ENCODE measurements around the gene PIK3C2B. TPM values are rescaled to one million over a fixed set of nuclear protein-coding genes. Genes with fewer than 3 reads are reported as not detected.
A peak's percentile ranks its signal among the peaks of the same experiment; 100 is the strongest.

The PIK3C2B gene
- total RNA-seq, 2 donors from 2014 or later = 20.9 to 24.1 TPM

DNA sequence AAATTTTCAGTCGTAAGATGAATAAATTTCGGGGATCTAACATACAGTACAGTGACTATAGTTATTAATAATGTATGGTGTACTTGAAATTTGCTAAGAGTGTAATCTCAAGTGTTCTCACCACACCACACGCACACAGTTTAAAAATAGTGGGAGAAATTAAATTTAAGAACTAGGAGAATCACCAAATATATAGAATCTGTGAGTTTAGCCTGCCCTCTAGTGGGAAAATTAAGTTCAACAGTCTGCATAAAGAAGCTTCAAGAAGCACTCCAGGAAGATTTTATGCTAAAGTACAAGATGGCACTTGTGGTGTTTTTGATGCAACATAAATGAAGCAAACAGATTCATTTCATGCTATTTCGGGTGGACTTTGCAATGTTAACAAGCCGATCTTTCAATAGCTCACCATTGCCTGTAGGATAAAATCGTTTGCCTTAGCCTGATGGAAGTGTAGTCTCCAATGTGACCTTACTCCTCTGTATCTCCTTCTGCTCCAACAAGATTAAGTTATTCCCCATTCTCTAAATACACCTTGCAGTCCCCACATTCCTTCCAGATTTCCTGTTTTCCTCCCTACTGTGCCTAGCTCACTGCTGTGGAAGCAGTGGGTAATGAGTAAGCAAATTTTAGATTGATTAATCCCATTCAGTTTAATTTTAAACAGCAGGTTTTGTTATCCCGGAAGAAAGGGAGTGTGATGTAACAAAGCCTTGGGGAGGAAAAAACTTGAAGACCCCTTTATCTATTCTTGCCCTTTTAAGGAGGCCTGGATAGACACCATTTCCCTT, 8.7 kb upstream of the PIK3C2B start:
- Histone ChIP-seq H3K4me3 (no peak overlapping the region), H3K9me3 (no peaks in the 10 kb centered on the region), H3K4me1 (replicated peaks) (peaks cover 2% of the 10 kb centered on the region), H3K36me3 (no peaks in the 10 kb centered on the region), H3K27ac (peak overlapping the region in 1 of 2 donors; percentile 18), H3K27me3 (replicated peaks; ENCODE audit: insufficient read depth) (no peaks in the 10 kb centered on the region)
- 24% methylated on average over 7 of the region's 7 CpGs for WGBS
- TF ChIP-seq POLR2A (IDR thresholded peaks at IDR 0.05) = no peak
- peak; percentile 7 for TF ChIP-seq POLR2AphosphoS5 (IDR thresholded peaks at IDR 0.05)
- peak; percentile 77 to 92 (median 85) for TF ChIP-seq CTCF (IDR thresholded peaks at IDR 0.05)
- DNase-seq (ENCODE audit: low spot score) = peak; percentile 55
- intact Hi-C loops (cut with DNase I) = loop anchor here (2.0 to 5.0 kb wide), 3 partner anchors 57 to 341 kb away; no protein-coding TSS in a partner anchor

DNA sequence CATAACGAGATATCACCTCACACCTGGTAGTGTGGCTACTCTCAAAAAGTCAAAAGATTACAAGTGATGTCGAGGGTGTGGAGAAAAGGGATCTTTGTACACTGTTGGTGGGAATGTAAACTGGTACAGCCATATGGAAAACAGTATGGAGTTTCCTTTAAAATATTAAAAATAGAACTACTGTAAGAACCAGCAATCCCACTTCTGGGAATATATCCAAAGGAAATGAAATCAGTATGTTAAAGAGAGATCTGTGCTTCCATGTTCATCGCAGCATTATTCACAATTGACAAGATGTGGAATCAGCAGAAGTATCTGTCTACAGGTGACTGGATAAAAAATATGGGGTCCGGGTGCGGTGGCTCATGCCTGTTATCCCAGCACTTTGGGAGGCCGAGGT, 7.6 kb upstream of the PIK3C2B start:
- no peaks in the 10 kb centered on the region for H3K9me3 ChIP-seq
- TF ChIP-seq CTCF (IDR thresholded peaks at IDR 0.05) (no peak), POLR2AphosphoS5 (IDR thresholded peaks at IDR 0.05) (no peak), POLR2A (IDR thresholded peaks at IDR 0.05) (no peak)
- H3K4me3 ChIP-seq = no peak overlapping the region
- DNase-seq (ENCODE audit: low spot score) = no peak
- no peaks in the 10 kb centered on the region for H3K36me3 ChIP-seq
- intact Hi-C loops (cut with DNase I) = loop anchor here (2.0 to 5.0 kb wide), 3 partner anchors 55 to 340 kb away; no protein-coding TSS in a partner anchor
- WGBS = 91% methylated on average over 6 of the region's 6 CpGs
- H3K27me3 ChIP-seq (replicated peaks; ENCODE audit: insufficient read depth) = no peaks in the 10 kb centered on the region
- H3K27ac ChIP-seq = no peak overlapping the region
- peaks cover 2% of the 10 kb centered on the region for H3K4me1 ChIP-seq (replicated peaks)

- H3K27ac ChIP-seq = no peak overlapping the region
- no peak for TF ChIP-seq POLR2AphosphoS5 (IDR thresholded peaks at IDR 0.05)
- no peak for TF ChIP-seq CTCF (IDR thresholded peaks at IDR 0.05)
- TF ChIP-seq POLR2A (IDR thresholded peaks at IDR 0.05) = no peak
- no peaks in the 10 kb centered on the region for H3K27me3 ChIP-seq (replicated peaks; ENCODE audit: insufficient read depth)
- H3K9me3 ChIP-seq = no peaks in the 10 kb centered on the region
- H3K4me3 ChIP-seq = no peak overlapping the region
- H3K36me3 ChIP-seq = no peaks in the 10 kb centered on the region
- H3K4me1 ChIP-seq (replicated peaks) = peaks cover 2% of the 10 kb centered on the region
- 95% methylated on average over 7 of the region's 7 CpGs for WGBS
- DNase-seq (ENCODE audit: low spot score) = no peak
- intact Hi-C loops (cut with DNase I) = loop anchor here (5.0 kb wide), 2 partner anchors 132 to 337 kb away; no protein-coding TSS in a partner anchor
Observed at GRCh38 chr1:204499511-204500468, 5.2 kb upstream of the PIK3C2B start.

GRCh38 chr1:204498981-204499380, 4.4 kb upstream of the PIK3C2B start:
- no peak for DNase-seq (ENCODE audit: low spot score)
- H3K27me3 ChIP-seq (replicated peaks; ENCODE audit: insufficient read depth) = no peaks in the 10 kb centered on the region
- H3K9me3 ChIP-seq = no peaks in the 10 kb centered on the region
- WGBS = 83% methylated on average over 3 of the region's 3 CpGs
- no peak overlapping the region for H3K4me3 ChIP-seq
- no peak for TF ChIP-seq POLR2AphosphoS5 (IDR thresholded peaks at IDR 0.05)
- TF ChIP-seq POLR2A (IDR thresholded peaks at IDR 0.05) = no peak
- no peak for TF ChIP-seq CTCF (IDR thresholded peaks at IDR 0.05)
- intact Hi-C loops (cut with DNase I) = no loop called here
- peaks cover 2% of the 10 kb centered on the region for H3K4me1 ChIP-seq (replicated peaks)
- no peak overlapping the region for H3K27ac ChIP-seq
- H3K36me3 ChIP-seq = no peaks in the 10 kb centered on the region

All from prostate gland (tissue), 2 donors.